Measurements from ENCODE around the gene PPFIBP1.
A peak's percentile ranks its signal among the peaks of the same experiment; 100 is the strongest.
"Not testable (repeated sequence)": the region's sequence is repeated elsewhere in the genome, so short reads cannot be mapped to it uniquely, and the experiment has no call there.

PPFIBP1 gene

GRCh38 chr12:27588075-27588730, 64.2 kb downstream of the PPFIBP1 start:
- DNase-seq = not testable (repeated sequence)

GRCh38 chr12:27588776-27589175, 64.8 kb downstream of the PPFIBP1 start:
- no peak for DNase-seq

DNA sequence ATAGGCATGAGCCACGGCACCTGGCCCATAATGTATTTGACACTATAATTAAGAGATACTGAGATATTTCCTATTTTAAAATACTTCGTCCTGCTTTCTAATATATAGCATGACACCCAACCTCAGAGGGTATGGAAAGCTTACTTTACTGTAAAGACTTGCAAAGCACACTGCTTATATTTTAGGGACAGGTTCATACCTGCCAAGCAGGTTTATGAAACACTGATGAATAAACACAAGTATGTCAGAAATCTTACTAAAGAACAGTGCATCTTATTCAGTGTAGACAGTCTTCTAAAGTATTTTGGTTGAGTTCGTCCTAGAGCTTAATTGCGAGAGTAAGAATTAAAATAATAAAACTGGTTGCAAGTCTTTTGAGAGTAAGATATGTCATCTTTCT, 65.4 kb downstream of the PPFIBP1 start:
- DNase-seq = no peak

- not testable (repeated sequence) for DNase-seq
Measured at GRCh38 chr12:27591698-27592097, 67.7 kb downstream of the PPFIBP1 start.

DNA sequence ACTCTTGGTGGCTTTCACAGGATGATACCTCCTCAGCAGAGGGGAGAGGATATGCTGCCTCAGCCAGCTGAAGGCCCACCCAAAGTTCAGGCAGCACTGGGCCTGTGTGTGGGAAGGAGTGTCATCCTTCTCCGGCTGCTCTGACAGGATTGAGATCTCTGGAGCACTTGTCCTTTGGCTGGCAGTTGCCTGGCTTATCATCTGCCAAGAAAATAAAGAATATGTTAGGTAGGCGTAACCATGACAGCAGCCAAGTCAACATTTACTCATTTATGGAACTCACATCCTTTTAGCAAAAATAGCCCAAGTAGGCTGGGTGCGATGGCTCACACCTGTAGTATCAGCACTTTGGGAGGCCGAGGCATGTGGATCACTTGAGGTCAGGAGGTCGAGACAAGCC, 68.5 kb downstream of the PPFIBP1 start:
- peak in 18 of 58 donors; percentile 8 to 63 (median 20) for DNase-seq

DNA sequence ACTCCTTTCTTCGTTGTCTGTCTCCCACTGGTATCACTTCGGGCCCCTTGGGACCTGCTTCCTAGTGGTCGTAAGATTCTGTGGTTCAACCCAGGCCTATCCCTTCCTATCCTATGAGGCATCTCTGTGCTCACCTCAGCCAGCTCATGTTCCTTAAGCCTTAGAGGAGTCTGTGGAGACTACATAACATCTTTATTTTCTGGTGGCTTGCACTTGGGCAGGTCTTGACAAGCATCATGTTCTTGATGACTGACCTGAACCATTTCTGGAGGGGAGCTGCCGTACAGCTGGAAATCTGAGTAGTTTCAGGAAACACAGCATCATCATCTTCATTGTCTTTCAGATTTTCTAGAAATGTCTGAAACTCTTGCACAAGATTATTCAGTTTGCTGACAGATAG, 69.3 kb downstream of the PPFIBP1 start:
- no peak for DNase-seq

DNA sequence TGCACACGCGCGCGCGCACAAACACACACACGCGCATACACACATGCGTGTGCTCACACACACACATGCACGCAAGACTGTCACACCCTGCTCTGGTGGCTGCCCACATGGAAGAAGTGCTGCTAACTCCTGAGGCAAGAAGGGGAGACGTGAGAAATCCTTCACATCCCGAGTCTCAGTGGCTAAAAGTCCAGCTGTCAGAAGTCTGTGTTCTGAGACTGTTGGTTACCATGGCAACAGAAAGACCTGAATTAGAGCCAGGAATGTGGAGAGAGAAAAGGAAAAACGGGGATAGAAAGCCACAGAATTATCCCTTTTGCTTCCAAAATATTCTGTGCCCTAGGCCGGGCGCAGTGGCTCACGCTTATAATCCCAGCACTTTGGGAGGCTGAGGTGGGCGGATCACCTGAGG, 71.2 kb downstream of the PPFIBP1 start:
- DNase-seq = peak in 38 of 58 donors; percentile 3 to 76 (median 27)

GRCh38 chr12:27598866-27599265, 74.9 kb downstream of the PPFIBP1 start:
- DNase-seq = not testable (repeated sequence)

DNA sequence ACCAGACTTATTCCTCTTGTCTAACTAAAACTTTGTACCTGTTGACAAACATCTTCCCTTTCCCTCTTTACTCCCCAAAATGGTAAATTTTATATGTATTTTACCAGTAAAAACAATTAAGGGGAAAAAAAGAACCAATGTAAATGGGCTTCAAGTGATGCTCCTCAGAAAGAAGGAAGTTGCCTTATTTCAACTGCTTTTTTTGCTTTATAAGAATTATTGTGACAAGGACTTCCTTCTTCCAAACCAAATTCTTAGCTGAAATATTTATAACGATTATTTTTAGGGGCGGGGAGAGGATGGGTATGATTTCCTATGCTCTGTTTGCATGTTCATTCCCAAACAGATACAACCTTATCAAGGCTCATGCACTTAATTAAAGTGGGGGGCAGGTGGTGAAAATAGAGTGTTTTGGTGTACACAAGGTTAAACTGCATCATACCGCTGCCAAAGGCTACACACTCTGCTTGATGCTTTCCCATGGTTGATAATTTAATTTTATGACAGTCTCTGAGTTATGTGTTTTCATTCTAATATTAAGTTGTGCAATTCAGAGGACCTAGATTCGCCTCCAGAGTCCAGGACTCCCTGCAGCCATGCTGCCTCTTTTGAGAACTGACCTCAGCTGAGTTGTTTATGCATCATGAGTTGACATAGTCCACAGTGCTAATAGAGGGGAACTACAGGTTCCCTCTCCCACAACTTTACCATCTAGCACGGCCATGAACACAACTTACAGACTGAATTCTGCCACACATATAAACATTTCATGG, 77.2 kb downstream of the PPFIBP1 start:
- DNase-seq = not testable (repeated sequence)

- no peak for DNase-seq
Measured at GRCh38 chr12:27602516-27602915, 78.5 kb downstream of the PPFIBP1 start.

DNA sequence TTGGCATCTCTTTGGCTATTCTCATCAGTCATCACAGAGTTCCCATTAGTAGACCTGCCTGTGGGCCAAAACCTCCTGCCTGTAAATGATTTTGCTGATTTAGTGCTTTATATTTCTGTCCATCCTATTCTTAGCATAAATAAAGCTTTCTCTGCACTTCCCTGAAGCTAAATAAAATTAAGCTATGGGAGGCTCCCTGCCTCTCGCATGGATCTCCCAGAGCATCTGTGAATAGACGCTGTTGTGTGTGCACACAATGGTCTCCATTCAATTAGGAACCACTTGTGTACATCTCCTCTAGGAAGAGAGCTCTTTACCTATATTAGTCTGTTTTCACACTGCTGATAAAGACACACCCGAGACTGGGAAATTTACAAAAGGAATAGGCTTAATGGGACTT, 80.4 kb downstream of the PPFIBP1 start:
- DNase-seq = no peak

DNA sequence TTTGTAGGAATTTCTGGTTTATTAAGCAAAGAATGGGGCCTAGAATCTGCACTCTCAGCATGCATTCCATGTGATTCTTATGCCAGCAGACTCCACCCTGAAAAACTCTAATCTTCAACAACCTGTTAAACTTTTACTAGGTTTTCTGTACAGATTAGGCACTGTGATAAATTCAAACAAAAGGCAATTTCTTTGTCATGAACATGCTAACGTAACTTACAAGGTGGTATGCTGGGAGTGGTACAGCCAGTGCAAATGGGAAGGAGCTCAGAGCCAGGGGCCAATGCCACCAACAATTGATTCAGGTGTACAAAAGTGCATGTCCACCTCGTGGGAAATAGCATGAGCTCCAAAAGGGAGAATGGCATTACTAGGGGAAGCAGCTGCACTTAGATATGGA, 83.0 kb downstream of the PPFIBP1 start:
- DNase-seq = no peak

- DNase-seq = no peak
Measured at GRCh38 chr12:27607591-27607990, 83.6 kb downstream of the PPFIBP1 start.

DNA sequence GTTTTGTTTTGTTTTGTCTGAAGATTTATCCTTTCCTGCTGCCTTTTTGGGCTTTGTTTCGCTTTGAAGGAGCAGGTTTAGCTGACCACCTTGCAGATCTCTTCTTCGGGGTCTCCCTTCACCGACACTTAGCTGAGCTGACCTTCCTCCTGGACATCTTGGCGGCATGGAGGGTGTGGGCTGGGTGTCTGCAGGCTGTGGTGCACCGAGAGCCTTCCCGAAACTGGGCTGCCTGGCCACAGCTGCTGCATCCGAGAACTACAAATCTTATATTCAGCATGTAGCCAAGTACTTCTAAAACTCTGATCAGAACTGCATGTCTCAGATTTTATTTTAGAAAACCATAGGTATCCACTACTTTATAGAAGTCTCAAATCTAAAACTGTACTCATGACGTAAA, 84.9 kb downstream of the PPFIBP1 start:
- no peak for DNase-seq

DNA sequence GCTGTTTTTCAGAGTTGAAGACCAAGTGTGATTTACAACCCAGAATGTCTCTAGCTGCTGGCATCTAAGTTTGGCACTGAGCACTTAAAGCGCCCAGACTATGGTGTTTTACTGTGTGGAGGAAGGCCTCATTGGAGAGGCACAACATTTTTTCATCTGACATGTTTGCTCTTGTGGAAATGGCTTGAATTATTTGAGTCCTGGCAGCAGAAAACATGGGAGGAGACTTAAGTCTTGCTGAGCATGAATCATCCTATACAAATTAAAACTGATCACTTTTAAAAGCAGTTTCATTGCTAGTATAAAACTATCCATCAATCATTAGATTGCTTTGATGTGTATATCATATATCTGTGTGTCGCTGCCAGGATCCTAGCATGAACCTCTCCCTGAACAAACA, 86.4 kb downstream of the PPFIBP1 start:
- no peak for DNase-seq

GRCh38 chr12:27614386-27614785, 90.4 kb downstream of the PPFIBP1 start:
- DNase-seq = no peak

DNA sequence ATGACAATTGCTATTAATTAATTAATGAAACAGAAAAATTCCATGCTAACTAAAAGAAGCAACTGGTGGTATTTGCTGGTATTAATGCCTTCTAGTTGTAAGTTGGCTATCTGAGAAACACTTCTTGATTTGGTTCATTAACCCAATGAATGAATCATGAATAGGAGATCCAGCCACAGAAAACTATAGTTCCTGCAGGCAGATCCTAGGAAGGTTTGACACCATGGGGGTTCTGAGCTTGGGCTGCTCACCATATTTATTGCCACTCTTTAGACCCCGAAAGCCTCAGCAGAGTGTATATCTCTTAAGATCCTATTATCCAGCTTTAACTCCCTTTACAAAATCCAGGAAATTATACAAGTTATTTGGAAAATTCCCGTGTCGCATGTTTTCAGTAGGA, 90.9 kb downstream of the PPFIBP1 start:
- no peak for DNase-seq

GRCh38 chr12:27615331-27615891, 91.4 kb downstream of the PPFIBP1 start:
- DNase-seq = no peak

GRCh38 chr12:27616356-27617142, 92.5 kb downstream of the PPFIBP1 start:
- DNase-seq = no peak

DNA sequence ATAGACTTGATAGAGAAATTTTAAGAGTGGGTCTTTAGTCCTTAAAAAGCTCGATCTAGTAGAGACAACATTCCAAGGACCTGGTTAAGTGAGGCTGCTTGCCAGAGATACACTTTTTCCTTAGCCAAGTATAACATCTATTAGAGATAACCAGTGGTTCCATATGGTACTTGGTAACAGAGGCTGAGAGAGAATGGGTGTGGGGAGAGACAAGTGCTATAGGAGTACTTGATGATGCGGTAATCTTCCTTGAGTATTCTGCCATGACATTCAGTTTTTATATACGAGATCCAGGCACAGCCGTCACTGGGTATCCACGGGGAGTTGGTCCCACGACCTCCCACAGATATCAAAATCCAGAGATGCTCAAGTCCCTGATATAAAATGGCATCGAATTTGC, 94.8 kb downstream of the PPFIBP1 start:
- no peak for DNase-seq

DNA sequence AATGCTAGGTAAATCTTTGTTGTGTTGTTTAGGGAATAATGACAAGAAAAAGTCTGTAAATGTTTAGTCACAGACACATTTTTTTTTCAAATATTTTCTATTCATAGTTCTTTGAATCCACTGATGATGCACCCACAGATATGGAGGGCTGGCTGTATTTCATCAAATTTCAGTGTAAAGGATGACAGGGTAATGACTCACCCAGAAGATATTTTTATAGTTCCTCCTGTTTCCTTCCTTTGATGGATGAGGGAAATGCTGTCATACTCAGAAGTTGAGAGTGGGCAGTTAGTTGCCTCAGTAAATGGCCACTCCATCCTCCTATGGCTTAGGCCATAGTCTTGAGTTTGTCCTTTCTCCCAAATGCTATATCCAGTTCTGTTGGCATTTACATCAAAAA, 95.3 kb downstream of the PPFIBP1 start:
- no peak for DNase-seq

- DNase-seq = no peak
Measured at GRCh38 chr12:27620121-27620520, 96.1 kb downstream of the PPFIBP1 start.
